D721Med (cell line): Measurements from ENCODE around the gene PNMT.

Source experiments
- DNase-seq: peaks from one replicate; pipeline ENCODE4 v3.0.0; 2011; ENCODE audit warnings: low spot score; ENCODE audit not compliant: insufficient read length
- FAIRE-seq: peaks from 2 replicates; lab custom pipeline; 2011; peaks lifted over from hg19 to GRCh38; lab: Jason Lieb, UNC
- TF ChIP-seq, protein P1 (sequence below): IDR thresholded peaks from 2 replicates; pipeline ENCODE4 v1.5.1; 2012; ENCODE audit warnings: mild to moderate bottlenecking, control low read depth; ENCODE audit not compliant: insufficient read depth; ENCODE audit errors: missing control alignments

Gene PNMT

DNA sequence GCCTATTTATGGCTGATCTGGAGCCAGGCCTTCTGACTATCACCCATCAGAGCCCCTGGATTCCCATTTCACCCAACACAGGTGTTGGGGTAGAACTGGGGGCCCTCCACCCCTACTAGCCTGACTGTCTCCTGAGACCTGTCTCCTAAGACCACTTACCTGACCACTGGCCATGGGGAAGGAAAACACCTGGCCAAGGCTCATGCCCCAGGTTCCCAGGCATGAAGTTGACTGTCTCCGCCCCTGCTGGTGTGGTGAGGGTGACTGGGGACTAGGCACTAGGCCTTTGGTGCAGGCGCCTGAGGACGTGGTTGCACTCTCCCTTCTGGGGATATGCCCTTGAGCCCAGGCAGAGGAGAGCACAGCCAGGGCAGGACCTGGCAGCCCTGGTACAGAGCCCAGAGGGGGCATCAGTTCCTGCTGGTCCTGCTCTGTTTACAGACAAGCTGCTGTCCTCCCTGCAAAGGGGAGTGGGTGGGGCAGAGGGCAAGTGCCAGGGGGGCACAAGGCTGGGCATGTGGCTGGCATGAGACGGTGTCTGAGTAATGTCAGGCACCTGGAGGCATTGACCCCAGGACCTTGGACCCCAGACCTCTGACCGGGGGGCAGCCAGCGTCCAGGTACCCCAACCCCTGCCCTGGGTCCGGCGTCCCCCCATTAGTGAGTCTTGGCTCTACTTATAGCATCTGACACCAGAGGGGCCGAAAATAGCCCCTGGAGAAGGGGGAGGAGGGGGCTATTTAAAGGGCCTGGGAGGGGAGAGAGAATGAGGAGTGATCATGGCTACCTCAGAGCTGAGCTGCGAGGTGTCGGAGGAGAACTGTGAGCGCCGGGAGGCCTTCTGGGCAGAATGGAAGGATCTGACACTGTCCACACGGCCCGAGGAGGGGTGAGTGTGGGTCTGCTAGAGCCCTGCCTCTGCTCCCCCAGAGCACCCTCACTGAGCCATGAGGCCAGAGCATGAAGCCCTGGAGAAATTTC lies 3.4 kb upstream of the PNMT start, which contains the start of gene TCAP:
TCAP (plus strand) TSS at position 769 of the 981 bp plus-strand sequence; CDS start at position 780, 11 bp downstream.
- DNase-seq (no peak), FAIRE-seq (no peak)
- TF ChIP-seq, protein P1, sequence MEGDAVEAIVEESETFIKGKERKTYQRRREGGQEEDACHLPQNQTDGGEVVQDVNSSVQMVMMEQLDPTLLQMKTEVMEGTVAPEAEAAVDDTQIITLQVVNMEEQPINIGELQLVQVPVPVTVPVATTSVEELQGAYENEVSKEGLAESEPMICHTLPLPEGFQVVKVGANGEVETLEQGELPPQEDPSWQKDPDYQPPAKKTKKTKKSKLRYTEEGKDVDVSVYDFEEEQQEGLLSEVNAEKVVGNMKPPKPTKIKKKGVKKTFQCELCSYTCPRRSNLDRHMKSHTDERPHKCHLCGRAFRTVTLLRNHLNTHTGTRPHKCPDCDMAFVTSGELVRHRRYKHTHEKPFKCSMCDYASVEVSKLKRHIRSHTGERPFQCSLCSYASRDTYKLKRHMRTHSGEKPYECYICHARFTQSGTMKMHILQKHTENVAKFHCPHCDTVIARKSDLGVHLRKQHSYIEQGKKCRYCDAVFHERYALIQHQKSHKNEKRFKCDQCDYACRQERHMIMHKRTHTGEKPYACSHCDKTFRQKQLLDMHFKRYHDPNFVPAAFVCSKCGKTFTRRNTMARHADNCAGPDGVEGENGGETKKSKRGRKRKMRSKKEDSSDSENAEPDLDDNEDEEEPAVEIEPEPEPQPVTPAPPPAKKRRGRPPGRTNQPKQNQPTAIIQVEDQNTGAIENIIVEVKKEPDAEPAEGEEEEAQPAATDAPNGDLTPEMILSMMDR: no peak

DNA sequence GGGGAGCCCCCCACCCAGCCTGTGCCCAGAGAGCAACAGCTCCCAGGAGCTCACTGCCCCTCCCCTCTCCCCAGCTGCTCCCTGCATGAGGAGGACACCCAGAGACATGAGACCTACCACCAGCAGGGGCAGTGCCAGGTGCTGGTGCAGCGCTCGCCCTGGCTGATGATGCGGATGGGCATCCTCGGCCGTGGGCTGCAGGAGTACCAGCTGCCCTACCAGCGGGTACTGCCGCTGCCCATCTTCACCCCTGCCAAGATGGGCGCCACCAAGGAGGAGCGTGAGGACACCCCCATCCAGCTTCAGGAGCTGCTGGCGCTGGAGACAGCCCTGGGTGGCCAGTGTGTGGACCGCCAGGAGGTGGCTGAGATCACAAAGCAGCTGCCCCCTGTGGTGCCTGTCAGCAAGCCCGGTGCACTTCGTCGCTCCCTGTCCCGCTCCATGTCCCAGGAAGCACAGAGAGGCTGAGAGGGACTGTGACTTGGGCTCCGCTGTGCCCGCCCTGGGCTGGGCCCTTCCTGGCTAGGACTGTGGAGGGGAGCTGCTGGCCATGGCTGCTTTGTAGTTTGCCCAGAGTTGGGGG lies 2.5 kb upstream of the PNMT start:
- DNase-seq (no peak), FAIRE-seq (no peak)
- TF ChIP-seq, protein P1: no peak

- no peak for DNase-seq
- FAIRE-seq: no peak
These were observed 2.0 kb upstream of the PNMT start for GRCh38 chr17:39666231-39666600.

DNA sequence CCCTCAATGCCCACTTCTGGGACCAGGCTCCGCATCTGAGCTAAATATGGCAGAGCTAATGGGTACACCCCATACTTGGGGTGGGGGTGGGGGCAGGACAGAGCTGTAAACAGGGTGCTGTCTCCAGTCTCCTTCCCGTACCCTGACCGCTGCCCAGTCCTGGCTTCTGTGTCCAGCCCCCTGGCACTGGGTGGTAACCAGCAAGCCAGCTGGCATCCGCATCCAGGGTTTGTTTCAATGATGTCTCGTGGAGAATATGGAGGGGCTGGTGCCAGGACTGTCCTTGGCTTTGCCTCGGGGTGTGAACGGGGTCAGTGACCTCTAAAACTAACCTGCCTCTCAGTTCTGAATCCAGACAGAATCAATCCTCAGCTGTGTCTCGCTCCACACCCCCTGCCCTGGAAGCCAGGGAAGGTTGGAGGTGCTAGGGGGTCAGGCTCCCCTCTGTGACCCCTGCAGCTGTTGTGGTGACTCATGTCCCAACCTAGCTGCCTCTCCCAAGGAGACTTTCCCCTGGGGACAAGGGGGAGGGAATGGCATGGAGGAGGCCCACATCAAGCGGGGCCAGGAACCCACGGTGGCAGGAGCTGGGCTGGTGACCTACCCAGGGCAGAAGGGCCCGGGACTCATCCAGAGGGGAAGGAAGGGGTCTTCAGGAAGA lies 1.5 kb upstream of the PNMT start:
- FAIRE-seq: no peak
- TF ChIP-seq, protein P1: no peak
- no peak for DNase-seq

More at GRCh38 chr17:39666231-39666600, 2.0 kb upstream of the PNMT start:
- TF ChIP-seq, protein P1: no peak

- DNase-seq: no peak
- TF ChIP-seq, protein P1: no peak
- no peak for FAIRE-seq
These were observed 850 bp upstream of the PNMT start for GRCh38 chr17:39667262-39667944.

DNA sequence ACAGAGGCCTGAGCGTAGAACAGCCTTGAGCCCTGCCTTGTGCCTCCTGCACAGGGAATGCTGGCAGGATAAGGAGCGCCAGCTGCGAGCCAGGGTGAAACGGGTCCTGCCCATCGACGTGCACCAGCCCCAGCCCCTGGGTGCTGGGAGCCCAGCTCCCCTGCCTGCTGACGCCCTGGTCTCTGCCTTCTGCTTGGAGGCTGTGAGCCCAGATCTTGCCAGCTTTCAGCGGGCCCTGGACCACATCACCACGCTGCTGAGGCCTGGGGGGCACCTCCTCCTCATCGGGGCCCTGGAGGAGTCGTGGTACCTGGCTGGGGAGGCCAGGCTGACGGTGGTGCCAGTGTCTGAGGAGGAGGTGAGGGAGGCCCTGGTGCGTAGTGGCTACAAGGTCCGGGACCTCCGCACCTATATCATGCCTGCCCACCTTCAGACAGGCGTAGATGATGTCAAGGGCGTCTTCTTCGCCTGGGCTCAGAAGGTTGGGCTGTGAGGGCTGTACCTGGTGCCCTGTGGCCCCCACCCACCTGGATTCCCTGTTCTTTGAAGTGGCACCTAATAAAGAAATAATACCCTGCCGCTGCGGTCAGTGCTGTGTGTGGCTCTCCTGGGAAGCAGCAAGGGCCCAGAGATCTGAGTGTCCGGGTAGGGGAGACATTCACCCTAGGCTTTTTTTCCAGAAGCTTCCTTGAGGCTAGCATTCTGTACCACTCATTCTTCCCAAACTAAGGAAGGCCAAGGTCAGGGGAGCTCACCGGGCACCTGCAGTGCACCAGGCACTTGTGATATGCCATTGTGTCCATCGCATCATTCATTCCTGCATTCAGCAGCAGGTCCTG lies 1.9 kb downstream of the PNMT start:
- TF ChIP-seq, protein P1: no peak
- DNase-seq (no peak), FAIRE-seq (no peak)
